ENCODE results near the gene FURIN. TPM values are rescaled to one million over a fixed set of nuclear protein-coding genes. Genes with fewer than 3 reads are reported as not detected.

Gene FURIN
- total RNA-seq, 1 experiment from 2014 or later: 35.1 TPM

DNA sequence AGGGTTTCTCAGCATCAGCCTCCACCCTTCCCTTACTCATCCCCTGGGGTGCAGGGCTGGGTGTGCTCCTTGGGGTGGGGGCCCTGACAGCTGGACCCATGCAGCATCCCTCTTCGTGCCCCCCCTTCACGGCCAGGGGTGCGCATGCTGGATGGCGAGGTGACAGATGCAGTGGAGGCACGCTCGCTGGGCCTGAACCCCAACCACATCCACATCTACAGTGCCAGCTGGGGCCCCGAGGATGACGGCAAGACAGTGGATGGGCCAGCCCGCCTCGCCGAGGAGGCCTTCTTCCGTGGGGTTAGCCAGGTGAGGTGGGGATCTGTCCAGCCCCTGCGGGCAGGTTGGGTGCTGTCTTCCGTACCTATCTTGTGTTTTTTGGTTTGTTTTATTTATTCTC is 9.6 kb downstream of the FURIN start:
- Histone ChIP-seq H3K14ac (ENCODE audit: insufficient read depth, low read length) (no peak overlapping the region), H4K8ac (replicated peaks; ENCODE audit: insufficient read length, low read depth, low read length) (no peak overlapping the region), H3K4ac (ENCODE audit: low read depth, low read length) (no peak overlapping the region), H3K18ac (ENCODE audit: insufficient read length, low read depth, low read length) (no peak overlapping the region), H2BK20ac (ENCODE audit: low read depth, low read length, poor library complexity, severe bottlenecking) (no peak overlapping the region), H4K5ac (ENCODE audit: insufficient read length, low read depth, low read length) (no peak overlapping the region), H3K79me2 (ENCODE audit: insufficient read depth, low read length) (no peaks in the 10 kb centered on the region), H3T11ph (ENCODE audit: low read length) (no peak overlapping the region), H2BK120ac (ENCODE audit: low read depth, low read length, poor library complexity, severe bottlenecking) (no peak overlapping the region), H3K9ac (ENCODE audit: extremely low read depth, insufficient read length, low read length) (no peak overlapping the region), H2BK15ac (ENCODE audit: low read depth, low read length) (no peak overlapping the region), H2AFZ (ENCODE audit: low read length) (no peak overlapping the region), H3K9me3 (ENCODE audit: control insufficient read depth, low read depth, low read length) (no peaks in the 10 kb centered on the region), H3K56ac (ENCODE audit: insufficient read length, low read depth, low read length) (no peak overlapping the region), H3K4me2 (ENCODE audit: insufficient read depth, insufficient read length, low read length) (no peak overlapping the region), H3K27me3 (ENCODE audit: insufficient read depth, low read length) (no peaks in the 10 kb centered on the region), H3K23me2 (ENCODE audit: insufficient read length, low read depth, low read length, poor library complexity, severe bottlenecking) (no peaks in the 10 kb centered on the region), H2AK5ac (ENCODE audit: insufficient read length, low read length) (no peak overlapping the region), H4K20me1 (ENCODE audit: control insufficient read depth, insufficient read depth, insufficient read length) (no peaks in the 10 kb centered on the region), H4K91ac (ENCODE audit: insufficient read length, low read depth, low read length) (no peak overlapping the region), H3K79me1 (ENCODE audit: insufficient read depth, low read depth, low read length, poor library complexity, severe bottlenecking) (no peaks in the 10 kb centered on the region), H3K4me1 (ENCODE audit: insufficient read depth, low read length) (peaks cover 1% of the 10 kb centered on the region; the same call in 1 of the 2 replicates), H3K27ac (ENCODE audit: insufficient read length, low read depth, low read length) (no peak overlapping the region), H2BK12ac (ENCODE audit: insufficient read length, low read depth, low read length) (no peak overlapping the region), H3K23ac (ENCODE audit: insufficient read length, low read depth, low read length) (no peak overlapping the region), H2BK5ac (ENCODE audit: insufficient read length, low read length) (no peak overlapping the region)
- DNase-seq: no peak
- Mint-ChIP-seq H3K36me3 (ENCODE audit: insufficient read depth in 1 of 3, low read depth in 3 of 3) (peaks cover 20 to 44% (median 33%) of the 10 kb centered on the region in 3 experiments; a peak in 6 of 7 replicates), H3K27ac (no peak overlapping the region), H3K4me3 (no peak overlapping the region), H3K27me3 (ENCODE audit: low read depth) (no peaks in the 10 kb centered on the region), H3K9me3 (no peaks in the 10 kb centered on the region), H3K4me1 (peaks cover 14 to 19% of the 10 kb centered on the region in 2 experiments)
- TF ChIP-seq, protein P1, sequence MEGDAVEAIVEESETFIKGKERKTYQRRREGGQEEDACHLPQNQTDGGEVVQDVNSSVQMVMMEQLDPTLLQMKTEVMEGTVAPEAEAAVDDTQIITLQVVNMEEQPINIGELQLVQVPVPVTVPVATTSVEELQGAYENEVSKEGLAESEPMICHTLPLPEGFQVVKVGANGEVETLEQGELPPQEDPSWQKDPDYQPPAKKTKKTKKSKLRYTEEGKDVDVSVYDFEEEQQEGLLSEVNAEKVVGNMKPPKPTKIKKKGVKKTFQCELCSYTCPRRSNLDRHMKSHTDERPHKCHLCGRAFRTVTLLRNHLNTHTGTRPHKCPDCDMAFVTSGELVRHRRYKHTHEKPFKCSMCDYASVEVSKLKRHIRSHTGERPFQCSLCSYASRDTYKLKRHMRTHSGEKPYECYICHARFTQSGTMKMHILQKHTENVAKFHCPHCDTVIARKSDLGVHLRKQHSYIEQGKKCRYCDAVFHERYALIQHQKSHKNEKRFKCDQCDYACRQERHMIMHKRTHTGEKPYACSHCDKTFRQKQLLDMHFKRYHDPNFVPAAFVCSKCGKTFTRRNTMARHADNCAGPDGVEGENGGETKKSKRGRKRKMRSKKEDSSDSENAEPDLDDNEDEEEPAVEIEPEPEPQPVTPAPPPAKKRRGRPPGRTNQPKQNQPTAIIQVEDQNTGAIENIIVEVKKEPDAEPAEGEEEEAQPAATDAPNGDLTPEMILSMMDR (conservative IDR thresholded peaks at IDR 0.05): no peak
- no CpG with 5 or more reads among the region's 14 CpGs for WGBS (ENCODE audit: extremely low coverage, insufficient read length, low lambda C conversion rate)
